Measurements from ENCODE around the gene GATAD2A.
A peak's percentile ranks its signal among the peaks of the same experiment; 100 is the strongest.
"Not testable (repeated sequence)": the region's sequence is repeated elsewhere in the genome, so short reads cannot be mapped to it uniquely, and the experiment has no call there.

GATAD2A gene

GRCh38 chr19:19443902-19444680 lies 38.6 kb downstream of the GATAD2A start:
- Mint-ChIP-seq H3K4me1 (ENCODE audit: low read depth) (peaks cover 70% of the 10 kb centered on the region), H3K27me3 (no peaks in the 10 kb centered on the region), H3K27ac (peak overlapping the region; percentile 64), H3K9me3 (ENCODE audit: low read depth) (no peaks in the 10 kb centered on the region), H3K4me3 (peak overlapping the region; percentile 32), H3K36me3 (peaks cover 8% of the 10 kb centered on the region)

- peaks cover 70% of the 10 kb centered on the region for H3K4me1 Mint-ChIP-seq (ENCODE audit: low read depth)
- peaks cover 8% of the 10 kb centered on the region for H3K36me3 Mint-ChIP-seq
- no peaks in the 10 kb centered on the region for H3K27me3 Mint-ChIP-seq
- H3K9me3 Mint-ChIP-seq (ENCODE audit: low read depth): no peaks in the 10 kb centered on the region
- H3K27ac Mint-ChIP-seq: peak overlapping the region; percentile 78
- peak overlapping the region; percentile 32 for H3K4me3 Mint-ChIP-seq
These were observed 39.2 kb downstream of the GATAD2A start for GRCh38 chr19:19444681-19445155.

GRCh38 chr19:19445288-19445687 lies 39.8 kb downstream of the GATAD2A start:
- Mint-ChIP-seq H3K4me1 (ENCODE audit: low read depth) (peaks cover 72% of the 10 kb centered on the region), H3K36me3 (peaks cover 8% of the 10 kb centered on the region), H3K4me3 (peak overlapping the region; percentile 14), H3K9me3 (ENCODE audit: low read depth) (no peaks in the 10 kb centered on the region), H3K27ac (peak overlapping the region; percentile 78), H3K27me3 (no peaks in the 10 kb centered on the region)

GRCh38 chr19:19445911-19446361 lies 40.5 kb downstream of the GATAD2A start:
- Mint-ChIP-seq H3K4me1 (ENCODE audit: low read depth) (peaks cover 74% of the 10 kb centered on the region), H3K27ac (peak overlapping the region; percentile 83), H3K4me3 (peak overlapping the region; percentile 60)

GRCh38 chr19:19446655-19447437 lies 41.4 kb downstream of the GATAD2A start:
- Mint-ChIP-seq H3K4me1 (ENCODE audit: low read depth) (peaks cover 83% of the 10 kb centered on the region), H3K36me3 (peaks cover 8% of the 10 kb centered on the region), H3K27me3 (no peaks in the 10 kb centered on the region), H3K27ac (peak overlapping the region; percentile 83), H3K4me3 (peak overlapping the region; percentile 60), H3K9me3 (ENCODE audit: low read depth) (no peaks in the 10 kb centered on the region)

More at GRCh38 chr19:19445911-19446361, 40.5 kb downstream of the GATAD2A start:
- H3K36me3 Mint-ChIP-seq: peaks cover 8% of the 10 kb centered on the region
- H3K27me3 Mint-ChIP-seq: no peaks in the 10 kb centered on the region
- no peaks in the 10 kb centered on the region for H3K9me3 Mint-ChIP-seq (ENCODE audit: low read depth)

- Mint-ChIP-seq H3K9me3 (ENCODE audit: low read depth) (no peaks in the 10 kb centered on the region), H3K36me3 (peaks cover 8% of the 10 kb centered on the region), H3K27ac (peak overlapping the region; percentile 43), H3K4me1 (ENCODE audit: low read depth) (peaks cover 89% of the 10 kb centered on the region), H3K4me3 (peak overlapping the region; percentile 4), H3K27me3 (no peaks in the 10 kb centered on the region)
These were observed 42.2 kb downstream of the GATAD2A start for GRCh38 chr19:19447536-19448237.

- no peaks in the 10 kb centered on the region for H3K27me3 Mint-ChIP-seq
- H3K9me3 Mint-ChIP-seq (ENCODE audit: low read depth): no peaks in the 10 kb centered on the region
- peaks cover 6% of the 10 kb centered on the region for H3K36me3 Mint-ChIP-seq
- peaks cover 90% of the 10 kb centered on the region for H3K4me1 Mint-ChIP-seq (ENCODE audit: low read depth)
- H3K4me3 Mint-ChIP-seq: no peak overlapping the region
- H3K27ac Mint-ChIP-seq: no peak overlapping the region
These were observed 42.7 kb downstream of the GATAD2A start for GRCh38 chr19:19448238-19448544.

- no peaks in the 10 kb centered on the region for H3K9me3 Mint-ChIP-seq (ENCODE audit: low read depth)
- H3K27me3 Mint-ChIP-seq: no peaks in the 10 kb centered on the region
- no peaks in the 10 kb centered on the region for H3K36me3 Mint-ChIP-seq
- peak overlapping the region; percentile 68 for H3K4me3 Mint-ChIP-seq
- peak overlapping the region; percentile 86 for H3K27ac Mint-ChIP-seq
- peaks cover 68% of the 10 kb centered on the region for H3K4me1 Mint-ChIP-seq (ENCODE audit: low read depth)
These were observed 46.2 kb downstream of the GATAD2A start for GRCh38 chr19:19451429-19452242.

- H3K27me3 Mint-ChIP-seq: no peaks in the 10 kb centered on the region
- H3K4me1 Mint-ChIP-seq (ENCODE audit: low read depth): peaks cover 68% of the 10 kb centered on the region
- peak overlapping the region; percentile 68 for H3K4me3 Mint-ChIP-seq
- peak overlapping the region; percentile 86 for H3K27ac Mint-ChIP-seq
- no peaks in the 10 kb centered on the region for H3K36me3 Mint-ChIP-seq
- H3K9me3 Mint-ChIP-seq (ENCODE audit: low read depth): no peaks in the 10 kb centered on the region
These were observed 47.0 kb downstream of the GATAD2A start for GRCh38 chr19:19452243-19453124.

- Mint-ChIP-seq H3K4me3 (no peak overlapping the region), H3K4me1 (ENCODE audit: low read depth) (peaks cover 68% of the 10 kb centered on the region), H3K36me3 (no peaks in the 10 kb centered on the region), H3K27ac (peak overlapping the region; percentile 46), H3K9me3 (ENCODE audit: low read depth) (no peaks in the 10 kb centered on the region), H3K27me3 (no peaks in the 10 kb centered on the region)
These were observed 47.6 kb downstream of the GATAD2A start for GRCh38 chr19:19453125-19453454.

GRCh38 chr19:19455166-19455919 lies 49.9 kb downstream of the GATAD2A start:
- peak overlapping the region; percentile 81 for H3K27ac Mint-ChIP-seq
- H3K27me3 Mint-ChIP-seq; H3K36me3 Mint-ChIP-seq; H3K9me3 Mint-ChIP-seq (ENCODE audit: low read depth); H3K4me3 Mint-ChIP-seq: not testable (repeated sequence)
- peaks cover 71% of the 10 kb centered on the region for H3K4me1 Mint-ChIP-seq (ENCODE audit: low read depth)

GRCh38 chr19:19457671-19458070 lies 52.2 kb downstream of the GATAD2A start:
- H3K36me3 Mint-ChIP-seq: peaks cover 2% of the 10 kb centered on the region
- H3K9me3 Mint-ChIP-seq (ENCODE audit: low read depth): no peaks in the 10 kb centered on the region
- peaks cover 74% of the 10 kb centered on the region for H3K4me1 Mint-ChIP-seq (ENCODE audit: low read depth)
- no peaks in the 10 kb centered on the region for H3K27me3 Mint-ChIP-seq
- no peak overlapping the region for H3K4me3 Mint-ChIP-seq
- H3K27ac Mint-ChIP-seq: peak overlapping the region; percentile 99

Measured in activated naive CD8-positive, alpha-beta T cell (primary cell).